K562 (cell line): ENCODE data around the gene SLC38A8. TPM values are rescaled to one million over a fixed set of nuclear protein-coding genes. Genes with fewer than 3 reads are reported as not detected.

ENCODE experiments used
- ATAC-seq: fragments of 200-7000 bp; cut with Tn5 transposase; 3 replicates; pipeline ENCODE4 v1.9.1; 2020; ENCODE audit warnings: moderate library complexity
- BruUV-seq: library from RNA; stranded (reverse); fragments of 400-500 nt; replicated peaks from 2 replicates; lab custom pipeline; 2021; lab: Mats Ljungman, UMichigan
- CTCF ChIA-PET: fragments of 300-600 bp; formaldehyde crosslinking; extraction: SDS; loops from one replicate; lab custom pipeline; 2021; ENCODE audit warnings: low intra/inter-chr PET ratio; lab: Yijun Ruan, JAX
- POLR2A ChIA-PET: fragments of 300-600, 350-650 bp; sonication (Branson Sonifier 250); formaldehyde crosslinking; extraction: SDS; loops from one replicate; lab custom pipeline; 2021; ENCODE audit warnings: antibody characterized with exemption, inconsistent platforms; lab: Yijun Ruan, JAX
- DNase-seq, 4 experiments: peaks; one replicate each; pipeline versions ENCODE4 v3.0.0 to v3.0.0-alpha.2; 2011 to 2018; ENCODE audit warnings: low spot score in 3 of 4, mixed read lengths in 3 of 4; ENCODE audit errors: extremely low read depth in 1 of 4
- FAIRE-seq: peaks from 2 replicates; lab custom pipeline; 2011; peaks lifted over from hg19 to GRCh38; lab: Jason Lieb, UNC
- H2AFZ ChIP-seq: 2 replicates; pipeline ENCODE4 v1.6.0; 2011; ENCODE audit warnings: low read depth, low read length, control low read depth, inconsistent platforms
- H3K27ac ChIP-seq: fragments of 200-600 bp; 3 replicates; pipeline ENCODE4 v1.8.0; 2011; ENCODE audit warnings: low read depth, mild to moderate bottlenecking, control low read depth, inconsistent platforms, low read length, moderate library complexity, mixed read lengths; ENCODE audit errors: extremely low read depth
- H3K27me3 ChIP-seq, 2 experiments: fragments of 300-600 bp in 1 of 2; 2 replicates in 1 of 2; 3 replicates in 1 of 2; pipeline versions ENCODE4 v1.6.0 to v1.8.0; 2011; ENCODE audit warnings: inconsistent platforms in 2 of 2, low read length in 2 of 2, mild to moderate bottlenecking in 1 of 2, mixed read lengths in 1 of 2, moderate library complexity in 1 of 2; ENCODE audit not compliant: control insufficient read depth in 2 of 2, insufficient read depth in 2 of 2
- H3K36me3 ChIP-seq: fragments of 300-600 bp; 3 replicates; pipeline ENCODE4 v1.8.0; 2011; ENCODE audit warnings: mild to moderate bottlenecking, low read length, inconsistent platforms; ENCODE audit not compliant: control insufficient read depth, insufficient read depth
- H3K4me1 ChIP-seq, 2 experiments: fragments of 200-600 bp in 1 of 2; replicated peaks in 1 of 2; 2 replicates in 1 of 2; 3 replicates in 1 of 2; pipeline versions ENCODE4 v1.5.1 to v1.8.0; 2011; ENCODE audit warnings: inconsistent platforms in 2 of 2, low read length in 2 of 2, mild to moderate bottlenecking in 1 of 2, mixed read lengths in 1 of 2, moderate library complexity in 1 of 2; ENCODE audit not compliant: control insufficient read depth in 2 of 2, insufficient read depth in 2 of 2
- H3K4me2 ChIP-seq: 2 replicates; pipeline ENCODE4 v1.6.1; 2011; ENCODE audit warnings: low read length, control low read depth, inconsistent platforms, mixed read lengths; ENCODE audit not compliant: insufficient read depth
- H3K4me3 ChIP-seq: fragments of 200-600 bp; sonication (generic), shearing (Covaris generic); 2 replicates; pipeline ENCODE4 v1.5.1; 2016; ENCODE audit warnings: control low read depth, inconsistent platforms
- H3K79me2 ChIP-seq: fragments of 200-600 bp; 3 replicates; pipeline ENCODE4 v1.8.0; 2011; ENCODE audit warnings: low read length, inconsistent platforms; ENCODE audit not compliant: control insufficient read depth, insufficient read depth
- H3K9ac ChIP-seq, 2 experiments: 2 replicates each; pipeline versions ENCODE4 v1.6.0 to v1.6.1; 2011; ENCODE audit warnings: low read depth in 2 of 2, low read length in 2 of 2, control low read depth in 1 of 2, inconsistent platforms in 1 of 2, mild to moderate bottlenecking in 1 of 2, mixed read lengths in 1 of 2; ENCODE audit not compliant: insufficient read depth in 1 of 2
- H3K9me1 ChIP-seq: one replicate; pipeline ENCODE4 v1.6.0; 2011; ENCODE audit warnings: inconsistent platforms, mild to moderate bottlenecking, low read length, moderate library complexity; ENCODE audit not compliant: control insufficient read depth, insufficient read depth
- H3K9me3 ChIP-seq: replicated peaks from 2 replicates; pipeline ENCODE4 v1.5.1; 2011; ENCODE audit warnings: low read depth, low read length, inconsistent platforms; ENCODE audit not compliant: control insufficient read depth, insufficient read depth
- H4K20me1 ChIP-seq: replicated peaks from 2 replicates; pipeline ENCODE4 v1.6.1; 2011; ENCODE audit warnings: low read length, inconsistent platforms, mixed read lengths; ENCODE audit not compliant: control insufficient read depth, insufficient read depth
- DNMT1 ChIP-seq: fragments of 450-650 bp; IDR thresholded peaks from 2 replicates; pipeline ENCODE4 v1.6.1; 2016; ENCODE audit warnings: antibody characterized with exemption, mild to moderate bottlenecking
- ELF2 ChIP-seq: fragments of 250-450 bp; sonication (Bioruptor Pico); IDR thresholded peaks from 2 replicates; pipeline ENCODE4 v1.5.0; 2021; ENCODE audit warnings: mild to moderate bottlenecking
- ESRRA ChIP-seq: fragments of 450-650 bp; IDR thresholded peaks from 2 replicates; pipeline ENCODE4 v1.6.1; 2014; ENCODE audit warnings: low read depth, mild to moderate bottlenecking, moderate library complexity, borderline replicate concordance
- HDAC6 ChIP-seq: IDR thresholded peaks from 2 replicates; pipeline ENCODE4 v1.6.1; 2012; ENCODE audit warnings: low read depth, mild to moderate bottlenecking, control low read depth, inconsistent platforms, low read length, moderate library complexity
- KDM1A ChIP-seq, 2 experiments: fragments of 450-650 bp; IDR thresholded peaks; 2 replicates each; pipeline ENCODE4 v1.6.1; 2016; ENCODE audit warnings: mild to moderate bottlenecking in 2 of 2
- LARP7 ChIP-seq: fragments of 450-650 bp; IDR thresholded peaks from 2 replicates; pipeline ENCODE4 v1.6.1; 2016
- MLX ChIP-seq, 2 experiments: fragments of 450-650 bp in 1 of 2; sonication (generic) in 1 of 2; formaldehyde crosslinking; conservative IDR thresholded peaks; 2 replicates each; pipeline versions ENCODE4 v1.4.0 to v1.8.1; 2020 to 2022; ENCODE audit warnings: mild to moderate bottlenecking in 1 of 2, missing genetic modification reagents in 1 of 2
- NCOA1 ChIP-seq: fragments of 450-650 bp; IDR thresholded peaks from 2 replicates; pipeline ENCODE4 v1.6.1; 2016; ENCODE audit warnings: low read depth
- NFYB ChIP-seq: IDR thresholded peaks from 2 replicates; pipeline ENCODE4 v1.6.1; 2011; ENCODE audit warnings: mild to moderate bottlenecking, moderate library complexity; ENCODE audit not compliant: insufficient read length; ENCODE audit errors: extremely low read depth
- PHF21A ChIP-seq: fragments of 450-650 bp; IDR thresholded peaks from 2 replicates; pipeline ENCODE4 v1.6.1; 2017; ENCODE audit warnings: low read depth, borderline replicate concordance
- PPARD ChIP-seq: fragments of 250-450 bp; sonication (Bioruptor Pico); IDR thresholded peaks from 2 replicates; pipeline ENCODE4 v1.8.0; 2022; ENCODE audit warnings: inconsistent platforms, mild to moderate bottlenecking, moderate library complexity
- SLC30A9 ChIP-seq: fragments of 250-450 bp; sonication (Bioruptor Pico); IDR thresholded peaks from 2 replicates; pipeline ENCODE4 v1.8.0; 2022; ENCODE audit warnings: mild to moderate bottlenecking, moderate library complexity
- SP1 ChIP-seq: sonication (generic); formaldehyde crosslinking; IDR thresholded peaks from 2 replicates; pipeline ENCODE4 v1.8.1; 2022; ENCODE audit warnings: mild to moderate bottlenecking, missing genetic modification reagents
- SRF ChIP-seq, 2 experiments: fragments of 250-450, 450-650 bp in 1 of 2; sonication (Bioruptor Pico) in 1 of 2; sonication (generic) in 1 of 2; formaldehyde crosslinking; IDR thresholded peaks; 2 replicates each; pipeline versions ENCODE4 v1.5.0 to v1.5.1; 2020 to 2022; ENCODE audit warnings: mild to moderate bottlenecking in 1 of 2, missing genetic modification reagents in 1 of 2
- ZNF589 ChIP-seq: fragments of 200-800 bp; sonication (Bioruptor generic); IDR thresholded peaks from 2 replicates; pipeline ENCODE4 v1.6.1; 2016; ENCODE audit warnings: low read depth, missing genetic modification characterization, missing compliant biosample characterization
- ZNF695 ChIP-seq: fragments of 450-650 bp; formaldehyde crosslinking; IDR thresholded peaks from 2 replicates; pipeline ENCODE4 v1.4.0; 2020; ENCODE audit warnings: mild to moderate bottlenecking, moderate library complexity
- WGBS: fragments of 100-300 bp; shearing (Covaris generic); methylation state at CpG from one replicate; pipeline ENCODE4 v1.1.6; 2016; ENCODE audit warnings: low coverage, mixed read lengths; ENCODE audit not compliant: insufficient coverage; ENCODE audit errors: missing lambda C conversion rate; 5-methylcytosine and 5-hydroxymethylcytosine counted together
- in situ Hi-C: fragments of 300-500 bp; cut with MboI; formaldehyde crosslinking; loops from 4 replicates; pipeline ENCODE4 v1.15.0; 2018; ENCODE audit warnings: inconsistent platforms, mixed read lengths
- intact Hi-C: fragments of 100-400 bp; cut with micrococcal nuclease; formaldehyde crosslinking; loops from 2 replicates; pipeline ENCODE4 v1.14.2; 2022
- polyA plus RNA-seq, 8 experiments: library from polyadenylated mRNA; depleted of rRNA in 4 of 8; stranded (reverse) in 5 of 8; unstranded in 3 of 8; fragments of >200 nt; fragmentation: Nextera tagmentation in 2 of 8; fragmentation: Illumina TruSeq in 1 of 8; extraction: Ambion mirVana in 2 of 8; extraction: Trizol in 1 of 8; gene quantifications; 2 replicates each; pipeline versions ENCODE4 v1.2.1 to v1.2.3, GENCODE V29; 2011 to 2014; ENCODE audit warnings: inconsistent platforms in 1 of 8, missing spikeins in 1 of 8
- total RNA-seq, 7 experiments: library from RNA; depleted of rRNA in 6 of 7; stranded (reverse); fragments of >200 nt in 6 of 7; fragmentation: Illumina TruSeq in 2 of 7; extraction: Trizol in 2 of 7; gene quantifications; 2 replicates each; pipeline versions ENCODE4 v1.2.1 to v1.2.3, GENCODE V29; 2011 to 2021; ENCODE audit warnings: low replicate concordance in 1 of 7

SLC38A8 gene
- total and polyA plus RNA-seq, 9 of the 15 experiments (the other 6 are each of a cell fraction or from before 2014, with no cell fraction given), result 0.28 TPM; not detected in 8

GRCh38 chr16:84069540-84069939 is 26.9 kb upstream of the SLC38A8 start (continued):
- TF ChIP-seq LARP7 (no peak), MLX (CRISPR knock-in tag; conservative IDR thresholded peaks at IDR 0.05) (no peak), ELF2 (CRISPR knock-in tag) (no peak), NCOA1 (no peak), NFYB (no peak)

GRCh38 chr16:84068783-84069462 is 26.3 kb upstream of the SLC38A8 start:
- intact Hi-C loops (no loop called here), in situ Hi-C loops (loop anchor here (10.0 kb wide), 2 partner anchors 244 to 416 kb away; no protein-coding TSS in a partner anchor)
- Histone ChIP-seq H3K4me3 (no peak overlapping the region), H3K9me3 (no peaks in the 10 kb centered on the region), H3K9ac (no peak overlapping the region), H3K4me1 (no peaks in the 10 kb centered on the region), H3K9me1 (no peaks in the 10 kb centered on the region), H3K27me3 (no peaks in the 10 kb centered on the region), H4K20me1 (0 out of 2 replicates have a peak, but pooled peaks cover 3% of the 10 kb centered on the region), H2AFZ (no peak overlapping the region), H3K4me2 (no peak overlapping the region), H3K27ac (no peak overlapping the region), H3K36me3 (peaks cover 89% of the 10 kb centered on the region; the same call in 2 of the 3 replicates), H3K79me2 (no peaks in the 10 kb centered on the region)
- DNase-seq (no peak), FAIRE-seq (no peak), ATAC-seq (no peak)
- ChIA-PET POLR2A (interaction anchor here (0.6 to 2.2 kb wide), 5 partner anchors 9 to 93 kb away, joined by 3 to 8 read pairs (median 3); no protein-coding TSS in a partner anchor), CTCF (no interaction called here)
- BruUV-seq, result no TSS peak
- 84% methylated on average over 13 of the region's 13 CpGs for WGBS
- TF ChIP-seq SP1 (no peak), ZNF589 (CRISPR knock-in tag) (no peak), KDM1A (IDR thresholded peaks at IDR 0.05) (no peak), DNMT1 (no peak), PHF21A (no peak), SLC30A9 (CRISPR knock-in tag) (no peak), PPARD (CRISPR knock-in tag) (no peak), ZNF695 (CRISPR knock-in tag) (no peak), SRF (CRISPR knock-in tag; IDR thresholded peaks at IDR 0.05) (no peak), ESRRA (no peak), HDAC6 (no peak)
